Measurements from ENCODE around the gene RSBN1L.

RSBN1L gene

DNA sequence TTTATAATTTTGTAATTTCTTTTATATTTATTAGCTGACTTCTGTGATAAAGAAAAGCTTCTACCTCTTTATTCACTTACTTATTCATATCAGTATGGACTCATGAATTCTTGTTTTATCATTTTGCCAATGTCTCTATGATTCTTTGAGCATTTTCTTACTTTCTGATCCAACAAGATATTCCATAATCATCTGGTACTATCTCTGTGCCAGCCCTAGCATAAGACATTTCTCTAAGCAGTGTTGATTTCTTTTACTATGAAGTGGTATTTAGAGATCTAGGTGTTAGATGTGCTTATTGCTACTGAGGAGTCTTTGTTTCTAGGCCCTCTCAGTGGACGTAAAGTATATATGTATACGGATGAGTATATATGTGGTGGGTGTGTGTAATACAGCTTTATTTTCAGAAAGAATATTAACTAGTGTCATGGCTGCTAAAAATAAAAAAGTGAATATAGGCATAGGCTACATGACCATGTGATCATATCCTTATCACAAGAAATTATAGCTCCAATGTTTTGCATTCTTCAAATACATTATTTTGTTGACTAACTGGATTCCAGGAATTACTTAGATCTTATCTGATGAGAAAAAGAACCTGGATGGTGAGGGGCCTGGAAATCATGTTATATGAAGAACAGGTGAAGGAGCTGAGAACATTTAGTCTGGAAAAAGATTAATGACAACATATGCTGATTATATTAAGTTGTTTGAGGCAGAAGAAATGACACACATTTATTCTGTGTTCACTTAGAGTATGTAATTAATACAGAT, 115.4 kb downstream of the RSBN1L start:
- FAIRE-seq, result no peak

- FAIRE-seq, result no peak
Observed at GRCh38 chr7:77812290-77812685, 116.0 kb downstream of the RSBN1L start.

- FAIRE-seq, result no peak
Observed at GRCh38 chr7:77813180-77813579, 116.9 kb downstream of the RSBN1L start.

DNA sequence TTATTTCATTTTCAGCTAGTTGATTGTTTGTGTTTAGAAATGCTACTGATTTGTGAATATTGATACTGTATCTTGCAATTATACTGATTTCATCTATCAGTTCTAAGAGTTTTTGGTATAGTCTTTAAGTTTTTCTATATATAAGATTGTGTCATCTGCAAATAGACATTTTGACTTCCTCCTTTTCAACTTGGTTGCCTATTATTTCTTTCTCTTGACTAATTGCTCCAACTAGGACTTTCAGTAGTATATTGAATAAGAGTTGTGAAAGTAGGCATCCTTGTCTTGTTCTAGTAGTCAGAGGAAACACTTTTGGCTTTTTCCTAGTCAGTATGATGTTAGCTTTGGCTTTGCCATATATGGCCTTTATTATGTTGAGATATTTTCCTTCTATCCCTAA, 122.8 kb downstream of the RSBN1L start:
- no peak for FAIRE-seq

DNA sequence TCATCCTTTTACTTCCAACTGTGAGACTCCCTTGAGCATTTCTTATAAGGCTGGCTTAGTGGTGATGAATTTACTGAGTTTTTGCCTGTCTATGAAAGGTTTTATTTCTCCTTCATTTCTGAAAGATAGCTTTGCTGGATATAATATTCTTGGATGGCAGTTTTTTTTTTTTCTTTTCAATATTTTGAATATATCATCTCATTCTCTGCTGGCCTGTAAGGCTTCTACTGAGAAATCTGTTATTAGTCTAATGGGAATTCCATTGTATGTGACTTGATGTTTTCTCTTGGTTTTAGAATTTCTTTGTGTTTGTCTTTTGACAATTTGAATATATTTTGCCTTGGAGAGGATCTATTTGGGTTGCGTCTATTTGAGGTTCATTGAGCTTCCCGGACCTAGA, 124.7 kb downstream of the RSBN1L start:
- no peak for FAIRE-seq

DNA sequence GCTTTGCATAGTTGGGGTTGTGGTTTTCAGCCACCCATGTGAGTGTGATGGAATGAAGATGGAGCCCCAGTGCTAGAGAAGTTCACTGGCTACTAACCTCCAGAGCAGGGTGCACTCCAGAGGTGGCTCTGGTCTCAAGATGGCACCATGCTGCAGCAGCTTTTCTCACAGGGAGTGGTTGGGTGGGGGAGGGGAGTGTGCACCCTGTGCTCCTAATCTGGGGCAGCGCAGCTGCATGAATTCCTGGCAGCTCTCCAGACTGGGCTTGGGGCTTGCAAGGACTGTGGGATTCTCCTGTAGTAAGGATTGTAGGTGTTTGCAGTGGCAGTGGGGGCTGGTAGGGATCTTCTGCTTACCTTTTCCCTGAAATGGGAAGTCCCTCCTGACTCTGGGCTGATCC, 126.0 kb downstream of the RSBN1L start:
- no peak for FAIRE-seq

GRCh38 chr7:77823787-77824186, 127.5 kb downstream of the RSBN1L start:
- no peak for FAIRE-seq

- FAIRE-seq, result no peak
Observed at GRCh38 chr7:77824636-77825035, 128.4 kb downstream of the RSBN1L start.

- no peak for FAIRE-seq
Observed at GRCh38 chr7:77825131-77825530, 128.9 kb downstream of the RSBN1L start.

DNA sequence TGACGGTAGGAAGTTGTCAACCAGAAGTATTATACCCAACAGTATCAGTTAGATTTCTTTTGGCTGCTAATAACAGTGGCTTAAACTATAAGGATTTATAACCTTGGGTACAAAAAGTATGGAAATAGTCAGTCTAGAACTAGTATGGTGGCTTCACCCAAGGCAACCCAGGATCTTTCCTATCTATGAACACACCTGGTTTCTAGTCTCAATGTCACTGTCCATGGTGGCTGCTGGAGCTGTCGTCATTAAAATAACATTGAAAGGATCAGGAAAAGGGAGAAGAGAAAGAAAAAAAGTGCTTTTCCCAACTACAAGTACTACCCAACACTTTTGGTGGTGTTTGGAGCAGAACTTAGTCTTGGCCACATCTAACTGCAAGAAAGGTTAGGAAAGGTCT, 130.0 kb downstream of the RSBN1L start:
- FAIRE-seq, result no peak

DNA sequence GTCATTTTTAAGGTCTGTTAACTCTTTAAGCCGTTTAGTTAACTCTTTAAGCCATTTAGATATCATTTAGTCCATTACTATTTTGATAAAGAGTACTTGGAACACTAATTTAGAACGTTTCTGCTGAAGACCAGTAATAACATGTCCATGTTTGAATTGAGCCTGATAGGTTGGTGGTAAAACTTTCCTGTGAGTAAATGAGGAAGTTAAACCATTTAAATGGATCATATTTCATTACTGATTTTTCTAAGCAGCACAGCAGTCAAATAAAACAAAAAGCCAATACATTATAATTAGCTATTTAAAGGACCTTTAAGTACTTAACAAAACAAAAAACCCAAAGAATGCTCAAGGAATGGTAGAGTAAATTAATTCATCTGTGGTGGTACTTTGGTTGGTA, 131.7 kb downstream of the RSBN1L start:
- no peak for FAIRE-seq

DNA sequence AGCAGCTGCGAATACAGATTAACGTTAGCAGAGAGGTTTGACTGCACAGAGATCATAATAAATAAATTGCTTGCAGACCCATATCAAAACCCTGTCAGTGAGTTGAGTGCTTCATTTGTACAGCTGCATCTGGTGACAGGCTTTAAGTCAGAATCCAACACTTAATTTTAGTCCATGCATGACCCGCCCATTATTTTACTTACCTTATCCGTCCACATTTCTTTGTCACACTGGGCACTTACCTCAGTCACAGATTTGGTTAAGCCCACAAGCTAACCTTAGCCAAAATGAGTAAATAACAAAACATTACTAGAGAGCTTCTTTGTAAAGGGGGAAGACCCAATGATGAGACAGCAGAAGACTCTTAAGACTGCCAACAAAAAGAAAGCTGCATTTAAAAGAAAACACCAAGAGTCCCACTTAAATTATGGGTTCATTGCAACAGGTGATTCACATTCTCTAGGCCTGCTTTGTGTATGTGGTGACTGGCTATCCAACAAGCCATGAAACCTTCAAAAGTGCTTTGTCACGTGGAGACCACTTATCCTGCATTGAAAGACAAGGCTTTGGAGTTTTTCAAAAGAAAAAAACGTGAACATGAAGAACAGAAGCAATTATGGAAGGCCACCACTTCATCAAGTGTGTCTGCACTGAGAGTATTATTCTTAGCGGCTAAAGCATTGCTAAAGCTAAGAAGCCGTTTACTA, 134.5 kb downstream of the RSBN1L start:
- FAIRE-seq, result no peak

DNA sequence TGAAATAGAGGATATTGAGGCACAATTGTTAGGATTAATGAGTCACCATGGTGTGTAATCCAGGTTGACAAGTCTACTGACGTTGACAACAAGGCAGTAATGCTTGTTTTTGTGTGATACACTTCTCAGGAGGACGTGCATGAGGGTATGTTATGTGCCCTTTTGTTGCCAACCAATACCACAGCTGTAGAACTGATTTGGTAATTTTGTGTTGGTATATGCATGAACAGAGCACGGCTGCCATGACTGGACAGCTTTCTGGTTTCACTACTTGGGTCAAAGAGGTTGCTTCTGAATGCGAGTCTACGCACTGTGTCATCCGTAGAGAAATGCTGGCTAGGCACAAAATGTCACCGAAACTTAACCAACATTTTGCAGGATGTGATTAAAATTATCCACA, 135.2 kb downstream of the RSBN1L start:
- no peak for FAIRE-seq

DNA sequence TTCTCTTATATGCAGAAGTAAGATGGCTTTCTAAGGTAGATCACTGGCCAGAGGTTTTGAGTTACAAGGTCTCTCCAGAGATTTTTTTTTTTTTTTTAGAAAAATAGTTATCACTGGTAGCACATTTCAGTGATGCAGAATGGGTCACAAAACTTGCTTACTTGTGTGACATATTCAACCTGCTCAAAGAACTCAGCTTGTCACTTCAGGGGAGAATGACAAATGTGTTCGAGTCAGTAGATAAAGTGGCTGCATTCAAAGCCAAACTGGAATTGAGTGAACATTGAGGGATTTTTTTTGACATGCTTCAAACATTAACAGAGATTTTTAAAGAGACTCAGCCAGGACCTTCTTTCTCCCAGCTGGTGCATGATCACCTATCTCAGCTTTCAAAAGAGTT, 135.7 kb downstream of the RSBN1L start:
- no peak for FAIRE-seq
